ENCODE data around the gene ZNF514.

DNA sequence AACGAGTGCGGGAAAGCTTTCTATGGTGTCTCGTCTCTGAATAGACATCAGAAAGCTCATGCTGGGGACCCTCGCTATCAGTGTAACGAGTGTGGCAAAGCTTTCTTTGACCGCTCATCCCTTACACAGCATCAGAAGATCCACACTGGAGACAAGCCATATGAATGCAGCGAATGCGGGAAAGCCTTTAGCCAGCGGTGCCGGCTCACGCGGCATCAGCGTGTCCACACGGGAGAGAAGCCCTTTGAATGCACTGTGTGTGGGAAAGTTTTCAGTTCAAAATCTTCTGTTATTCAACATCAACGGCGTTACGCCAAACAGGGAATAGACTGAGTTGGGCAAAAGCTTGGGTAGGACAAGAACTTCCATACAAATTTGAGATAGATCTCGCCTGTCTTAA is 22.1 kb upstream of the ZNF514 start:
- TF ChIP-seq, protein P1, sequence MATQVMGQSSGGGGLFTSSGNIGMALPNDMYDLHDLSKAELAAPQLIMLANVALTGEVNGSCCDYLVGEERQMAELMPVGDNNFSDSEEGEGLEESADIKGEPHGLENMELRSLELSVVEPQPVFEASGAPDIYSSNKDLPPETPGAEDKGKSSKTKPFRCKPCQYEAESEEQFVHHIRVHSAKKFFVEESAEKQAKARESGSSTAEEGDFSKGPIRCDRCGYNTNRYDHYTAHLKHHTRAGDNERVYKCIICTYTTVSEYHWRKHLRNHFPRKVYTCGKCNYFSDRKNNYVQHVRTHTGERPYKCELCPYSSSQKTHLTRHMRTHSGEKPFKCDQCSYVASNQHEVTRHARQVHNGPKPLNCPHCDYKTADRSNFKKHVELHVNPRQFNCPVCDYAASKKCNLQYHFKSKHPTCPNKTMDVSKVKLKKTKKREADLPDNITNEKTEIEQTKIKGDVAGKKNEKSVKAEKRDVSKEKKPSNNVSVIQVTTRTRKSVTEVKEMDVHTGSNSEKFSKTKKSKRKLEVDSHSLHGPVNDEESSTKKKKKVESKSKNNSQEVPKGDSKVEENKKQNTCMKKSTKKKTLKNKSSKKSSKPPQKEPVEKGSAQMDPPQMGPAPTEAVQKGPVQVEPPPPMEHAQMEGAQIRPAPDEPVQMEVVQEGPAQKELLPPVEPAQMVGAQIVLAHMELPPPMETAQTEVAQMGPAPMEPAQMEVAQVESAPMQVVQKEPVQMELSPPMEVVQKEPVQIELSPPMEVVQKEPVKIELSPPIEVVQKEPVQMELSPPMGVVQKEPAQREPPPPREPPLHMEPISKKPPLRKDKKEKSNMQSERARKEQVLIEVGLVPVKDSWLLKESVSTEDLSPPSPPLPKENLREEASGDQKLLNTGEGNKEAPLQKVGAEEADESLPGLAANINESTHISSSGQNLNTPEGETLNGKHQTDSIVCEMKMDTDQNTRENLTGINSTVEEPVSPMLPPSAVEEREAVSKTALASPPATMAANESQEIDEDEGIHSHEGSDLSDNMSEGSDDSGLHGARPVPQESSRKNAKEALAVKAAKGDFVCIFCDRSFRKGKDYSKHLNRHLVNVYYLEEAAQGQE (IDR thresholded peaks at IDR 0.05), result no peak
- TF ChIP-seq, protein P2, sequence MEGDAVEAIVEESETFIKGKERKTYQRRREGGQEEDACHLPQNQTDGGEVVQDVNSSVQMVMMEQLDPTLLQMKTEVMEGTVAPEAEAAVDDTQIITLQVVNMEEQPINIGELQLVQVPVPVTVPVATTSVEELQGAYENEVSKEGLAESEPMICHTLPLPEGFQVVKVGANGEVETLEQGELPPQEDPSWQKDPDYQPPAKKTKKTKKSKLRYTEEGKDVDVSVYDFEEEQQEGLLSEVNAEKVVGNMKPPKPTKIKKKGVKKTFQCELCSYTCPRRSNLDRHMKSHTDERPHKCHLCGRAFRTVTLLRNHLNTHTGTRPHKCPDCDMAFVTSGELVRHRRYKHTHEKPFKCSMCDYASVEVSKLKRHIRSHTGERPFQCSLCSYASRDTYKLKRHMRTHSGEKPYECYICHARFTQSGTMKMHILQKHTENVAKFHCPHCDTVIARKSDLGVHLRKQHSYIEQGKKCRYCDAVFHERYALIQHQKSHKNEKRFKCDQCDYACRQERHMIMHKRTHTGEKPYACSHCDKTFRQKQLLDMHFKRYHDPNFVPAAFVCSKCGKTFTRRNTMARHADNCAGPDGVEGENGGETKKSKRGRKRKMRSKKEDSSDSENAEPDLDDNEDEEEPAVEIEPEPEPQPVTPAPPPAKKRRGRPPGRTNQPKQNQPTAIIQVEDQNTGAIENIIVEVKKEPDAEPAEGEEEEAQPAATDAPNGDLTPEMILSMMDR (IDR thresholded peaks at IDR 0.05; ENCODE audit: low read depth, low read length, missing input control), result no peak
- TF ChIP-seq RXRA (IDR thresholded peaks at IDR 0.05) (no peak), RAD21 (IDR thresholded peaks at IDR 0.05) (no peak), TAF1 (conservative IDR thresholded peaks at IDR 0.05) (no peak), GABPA (IDR thresholded peaks at IDR 0.05 in 1 of 2, conservative IDR thresholded peaks at IDR 0.05 in 1 of 2) (no peak), SP1 (IDR thresholded peaks at IDR 0.05) (no peak), HNF4A (conservative IDR thresholded peaks at IDR 0.05) (no peak), YY1 (IDR thresholded peaks at IDR 0.05) (no peak), HNF4G (IDR thresholded peaks at IDR 0.05) (no peak)
- TF ChIP-seq, protein P3, sequence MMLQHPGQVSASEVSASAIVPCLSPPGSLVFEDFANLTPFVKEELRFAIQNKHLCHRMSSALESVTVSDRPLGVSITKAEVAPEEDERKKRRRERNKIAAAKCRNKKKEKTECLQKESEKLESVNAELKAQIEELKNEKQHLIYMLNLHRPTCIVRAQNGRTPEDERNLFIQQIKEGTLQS (IDR thresholded peaks at IDR 0.05), result no peak
- TF ChIP-seq, protein P4, sequence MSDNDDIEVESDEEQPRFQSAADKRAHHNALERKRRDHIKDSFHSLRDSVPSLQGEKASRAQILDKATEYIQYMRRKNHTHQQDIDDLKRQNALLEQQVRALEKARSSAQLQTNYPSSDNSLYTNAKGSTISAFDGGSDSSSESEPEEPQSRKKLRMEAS (IDR thresholded peaks at IDR 0.05), result no peak
- TF ChIP-seq, protein P5, sequence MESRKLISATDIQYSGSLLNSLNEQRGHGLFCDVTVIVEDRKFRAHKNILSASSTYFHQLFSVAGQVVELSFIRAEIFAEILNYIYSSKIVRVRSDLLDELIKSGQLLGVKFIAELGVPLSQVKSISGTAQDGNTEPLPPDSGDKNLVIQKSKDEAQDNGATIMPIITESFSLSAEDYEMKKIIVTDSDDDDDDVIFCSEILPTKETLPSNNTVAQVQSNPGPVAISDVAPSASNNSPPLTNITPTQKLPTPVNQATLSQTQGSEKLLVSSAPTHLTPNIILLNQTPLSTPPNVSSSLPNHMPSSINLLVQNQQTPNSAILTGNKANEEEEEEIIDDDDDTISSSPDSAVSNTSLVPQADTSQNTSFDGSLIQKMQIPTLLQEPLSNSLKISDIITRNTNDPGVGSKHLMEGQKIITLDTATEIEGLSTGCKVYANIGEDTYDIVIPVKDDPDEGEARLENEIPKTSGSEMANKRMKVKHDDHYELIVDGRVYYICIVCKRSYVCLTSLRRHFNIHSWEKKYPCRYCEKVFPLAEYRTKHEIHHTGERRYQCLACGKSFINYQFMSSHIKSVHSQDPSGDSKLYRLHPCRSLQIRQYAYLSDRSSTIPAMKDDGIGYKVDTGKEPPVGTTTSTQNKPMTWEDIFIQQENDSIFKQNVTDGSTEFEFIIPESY (IDR thresholded peaks at IDR 0.05), result no peak
